C1 segment of cervical spinal cord (tissue), 14 donors: ENCODE data around the gene AATK.
A peak's percentile ranks its signal among the peaks of the same experiment; 100 is the strongest.

Experiments used
- DNase-seq, 14 donors: peaks; one replicate each; lab custom pipeline; 2025; lab: John Stamatoyannopoulos, UW

The AATK gene

GRCh38 chr17:81115749-81116464 lies 50.1 kb downstream of the AATK start:
- peak in 3 of 14 donors; percentile 23 to 59 (median 49) for DNase-seq

DNA sequence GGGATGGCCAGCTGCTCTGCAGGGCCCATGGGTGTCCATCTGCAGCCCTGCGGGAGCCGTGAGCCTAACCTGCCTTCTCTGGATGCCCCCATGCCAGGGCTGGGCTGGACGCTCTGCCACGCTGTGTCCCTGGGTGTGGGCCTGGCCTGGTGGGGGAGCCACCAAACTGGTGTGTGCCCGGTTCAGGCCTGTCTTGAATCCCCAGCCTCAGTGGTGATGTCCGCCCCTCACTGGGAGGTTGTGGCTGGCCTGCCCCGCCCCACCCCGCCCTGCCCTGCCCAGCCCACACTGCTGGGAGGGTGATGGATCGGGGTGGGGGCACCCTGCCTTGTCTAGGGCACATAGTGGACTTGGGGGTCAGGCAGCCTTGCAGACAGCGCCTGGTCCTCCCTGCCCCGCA lies 50.8 kb downstream of the AATK start:
- DNase-seq = peak in 3 of 14 donors; percentile 16 to 59 (median 42)

DNA sequence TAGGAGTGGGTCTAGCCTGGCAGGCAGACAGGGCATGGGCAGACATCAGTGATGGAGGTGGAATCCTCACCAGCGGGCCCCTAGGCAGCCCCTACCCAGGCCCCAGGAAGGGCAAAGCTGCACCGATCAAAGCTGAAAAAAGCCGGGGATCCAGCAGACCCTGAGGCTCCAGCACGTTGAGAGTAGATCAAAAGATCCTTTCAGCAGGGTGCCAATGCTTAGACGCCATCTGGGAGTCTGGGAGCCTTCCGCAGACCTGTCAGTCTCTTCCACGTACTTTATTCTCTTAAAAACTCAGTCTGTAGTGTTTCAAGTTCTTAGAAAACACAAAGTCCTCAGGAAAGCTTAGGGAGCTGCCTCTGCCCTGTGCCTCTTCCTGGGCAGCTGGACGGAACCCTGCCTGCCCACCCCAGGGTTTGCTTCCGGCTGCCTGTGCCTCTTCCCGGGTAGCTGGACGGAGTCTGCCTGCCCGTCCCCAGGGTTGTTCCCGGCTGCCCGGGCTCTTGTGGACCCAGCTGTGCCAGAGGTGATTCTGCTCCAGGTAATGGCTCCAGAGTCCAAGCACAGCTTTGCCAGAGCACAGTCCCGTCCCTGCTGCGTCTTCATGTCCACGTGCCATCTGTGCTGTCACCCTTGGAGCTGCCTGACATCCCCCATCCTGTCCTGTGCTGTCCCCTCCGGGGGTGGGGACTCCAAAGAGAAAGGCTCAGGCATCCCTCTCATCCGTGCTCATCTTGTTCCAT lies 51.5 kb downstream of the AATK start:
- peak in 1 of 14 donors; percentile 58 for DNase-seq

DNA sequence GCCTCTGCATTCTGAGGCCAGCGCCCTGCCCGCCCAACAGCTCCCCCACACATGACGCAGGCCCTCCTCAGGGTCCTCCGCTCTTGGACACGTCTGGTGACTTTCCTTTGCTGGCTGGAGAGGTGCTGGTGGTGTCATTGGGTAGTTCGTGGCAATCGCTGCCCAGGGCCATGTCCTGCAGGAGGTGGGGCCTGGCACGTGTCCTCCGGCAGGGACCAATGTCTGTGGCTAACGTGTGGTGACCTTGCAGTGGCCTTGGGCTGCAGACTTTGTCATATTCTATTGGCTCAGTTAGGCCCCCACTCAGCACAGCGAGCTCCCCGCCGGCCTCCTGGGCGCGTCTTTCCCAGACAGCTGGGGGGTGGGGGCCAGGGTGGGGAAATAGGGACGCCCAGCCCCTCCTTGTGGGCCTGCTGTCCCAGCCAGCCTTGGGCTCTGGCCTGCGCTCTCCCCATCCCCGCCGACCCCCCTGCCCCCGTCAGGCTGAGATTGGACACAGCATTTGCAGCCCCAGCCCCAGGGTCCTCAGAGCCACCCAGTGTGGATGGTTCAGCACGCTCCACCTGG lies 52.8 kb downstream of the AATK start:
- peak in 2 of 14 donors; percentile 22 to 36 for DNase-seq

- DNase-seq = no peak
Measured at GRCh38 chr17:81112450-81112849, 53.6 kb downstream of the AATK start.

DNA sequence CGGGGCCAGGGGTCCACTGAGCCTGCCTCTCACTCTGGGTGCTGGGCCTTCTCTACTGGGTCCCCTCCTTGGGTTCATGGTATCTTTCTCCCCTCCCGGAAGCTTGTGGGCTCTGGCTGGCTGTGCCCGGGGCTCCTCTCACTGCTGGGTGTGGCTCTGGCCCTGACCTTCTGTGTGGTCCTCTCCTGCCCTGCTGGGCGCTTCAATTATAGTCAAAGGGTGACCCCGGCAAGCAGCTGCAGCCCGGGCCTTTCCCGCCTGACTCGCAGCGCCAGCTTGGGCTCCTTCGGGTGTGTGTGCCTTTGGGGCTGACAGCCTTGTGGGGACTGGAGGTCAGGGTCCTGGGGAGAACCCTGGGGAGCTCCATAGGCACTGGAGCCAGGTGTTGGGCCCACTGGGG lies 55.0 kb downstream of the AATK start:
- peak in 1 of 14 donors; percentile 45 for DNase-seq

DNA sequence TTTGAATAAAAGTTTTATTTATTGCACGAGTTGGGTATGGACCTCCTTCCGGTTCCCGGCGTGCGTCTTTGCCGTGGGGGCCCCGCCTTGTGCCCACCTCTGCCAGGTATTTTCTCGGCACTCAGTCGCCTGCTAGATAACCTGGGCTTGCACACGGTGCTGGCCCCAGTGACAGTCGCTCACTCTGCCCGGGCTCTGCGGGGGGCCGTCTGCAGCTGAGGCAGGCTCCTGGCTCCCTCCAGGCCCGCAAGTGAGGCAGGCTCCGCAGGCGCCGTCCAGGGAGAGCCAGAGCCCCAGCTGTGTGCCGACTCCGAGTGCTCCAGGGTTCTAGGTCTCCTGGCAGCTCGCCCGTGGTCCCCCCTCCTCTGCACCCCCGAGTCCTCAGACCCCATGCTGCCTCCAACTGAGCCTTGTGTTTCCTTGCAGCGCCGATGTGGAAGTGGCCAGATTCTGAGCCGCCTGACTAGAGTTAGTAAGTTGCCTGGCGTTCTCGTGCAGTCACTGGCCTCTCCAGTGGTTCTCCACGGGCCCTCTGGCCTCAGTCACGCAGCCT lies 55.5 kb downstream of the AATK start:
- DNase-seq = peak in 2 of 14 donors; percentile 14 to 45

- DNase-seq = no peak
Measured at GRCh38 chr17:81109957-81110356, 56.1 kb downstream of the AATK start.

DNA sequence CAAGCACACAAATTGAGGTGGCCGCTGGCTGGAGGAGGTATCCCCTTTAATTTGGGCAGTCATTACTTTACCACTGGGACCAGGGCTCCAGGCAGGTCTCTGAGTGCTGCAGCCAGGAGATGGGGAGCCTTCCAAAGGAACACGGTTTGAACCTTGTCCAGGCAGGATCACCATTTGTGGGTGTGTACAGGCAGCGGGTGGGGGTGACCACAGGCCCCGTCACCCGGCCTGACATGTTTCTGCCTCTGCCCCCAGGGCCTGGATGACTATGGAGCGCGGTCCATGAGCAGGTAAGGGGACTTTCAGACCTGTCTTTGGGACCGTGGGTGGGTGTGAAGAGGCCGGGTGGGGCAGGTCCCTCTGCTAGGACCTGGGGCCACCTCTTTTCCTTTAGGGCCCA lies 57.8 kb downstream of the AATK start:
- no peak for DNase-seq

GRCh38 chr17:81106716-81107115 lies 59.3 kb downstream of the AATK start:
- no peak for DNase-seq

DNA sequence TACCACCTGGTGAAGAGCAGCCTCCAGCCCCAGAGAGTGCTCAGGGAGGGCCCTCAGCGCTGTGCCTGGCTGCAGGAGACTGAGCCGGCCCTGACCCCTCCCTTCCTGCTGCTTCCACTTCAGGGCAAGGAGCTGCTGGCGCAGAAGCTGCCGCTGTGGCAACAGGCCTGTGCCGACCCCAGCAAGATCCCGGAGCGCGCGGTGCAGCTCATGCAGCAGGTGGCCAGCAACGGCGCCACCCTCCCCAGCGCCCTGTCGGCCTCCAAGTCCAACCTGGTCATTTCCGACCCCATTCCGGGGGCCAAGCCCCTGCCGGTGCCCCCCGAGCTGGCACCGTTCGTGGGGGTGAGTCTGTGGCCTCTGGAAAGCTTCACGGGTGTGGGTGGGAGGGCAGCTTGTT lies 62.6 kb downstream of the AATK start:
- DNase-seq = no peak

DNA sequence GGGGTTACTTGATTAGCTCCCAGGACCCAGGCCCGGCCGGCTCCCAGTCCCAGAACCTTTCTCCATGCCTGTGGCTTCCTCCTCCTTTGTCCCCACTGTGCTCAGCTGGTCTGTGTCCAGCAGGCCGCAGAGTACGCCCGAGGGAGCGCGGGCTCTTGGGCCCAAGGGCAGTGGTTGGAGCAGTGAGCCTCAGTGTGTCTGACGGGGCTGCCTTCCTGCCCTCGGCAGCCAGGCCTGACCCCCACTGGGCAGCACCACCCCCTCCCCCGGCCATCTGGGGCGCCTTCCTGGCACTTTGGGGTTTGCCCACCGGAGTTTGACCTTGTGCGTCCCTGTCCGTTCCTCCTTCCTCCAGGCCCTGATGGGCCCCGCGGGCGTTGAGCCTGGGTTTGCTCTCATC lies 63.2 kb downstream of the AATK start:
- no peak for DNase-seq

- DNase-seq = no peak
Measured at GRCh38 chr17:81102352-81102751, 63.7 kb downstream of the AATK start.

- DNase-seq = peak in 12 of 14 donors; percentile 48 to 84 (median 60)
Measured at GRCh38 chr17:81101614-81102306, 64.3 kb downstream of the AATK start.

DNA sequence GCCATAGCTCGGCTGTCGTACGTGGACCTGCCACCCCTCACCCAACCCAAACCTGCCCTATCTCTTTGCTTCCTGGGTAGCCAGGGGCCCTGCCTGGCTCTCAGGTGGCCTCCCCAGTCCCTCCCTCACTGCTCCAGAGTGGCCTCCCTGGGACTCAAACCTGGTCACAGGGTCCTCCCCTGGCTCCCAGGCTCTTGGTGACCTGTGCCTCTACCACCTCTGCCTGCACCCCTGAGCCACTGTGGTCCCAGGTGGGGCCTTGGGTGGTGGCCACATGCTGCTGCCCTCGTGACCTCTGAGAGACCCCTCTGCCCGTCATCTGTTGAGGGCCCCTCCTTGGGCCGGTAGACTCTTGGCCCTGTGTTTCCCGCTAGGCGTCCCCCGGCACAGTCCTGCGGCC lies 65.4 kb downstream of the AATK start:
- DNase-seq = no peak

DNA sequence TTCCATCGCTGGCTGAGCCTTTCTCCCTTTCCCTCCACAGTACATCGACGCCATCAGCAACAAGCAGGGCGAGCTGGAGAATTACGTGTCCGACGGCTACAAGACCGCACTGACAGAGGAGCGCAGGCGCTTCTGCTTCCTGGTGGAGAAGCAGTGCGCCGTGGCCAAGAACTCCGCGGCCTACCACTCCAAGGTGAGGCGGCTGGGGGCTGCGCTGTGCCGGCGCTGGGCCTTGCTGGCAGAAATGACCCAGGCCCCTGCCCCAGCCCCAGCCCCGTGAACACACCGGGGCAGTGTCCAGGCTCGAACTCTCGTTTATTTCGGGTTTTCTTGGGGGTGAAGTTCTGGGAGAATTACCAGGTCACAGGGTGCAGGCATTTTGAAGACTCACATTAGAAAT lies 66.1 kb downstream of the AATK start:
- DNase-seq = no peak

DNA sequence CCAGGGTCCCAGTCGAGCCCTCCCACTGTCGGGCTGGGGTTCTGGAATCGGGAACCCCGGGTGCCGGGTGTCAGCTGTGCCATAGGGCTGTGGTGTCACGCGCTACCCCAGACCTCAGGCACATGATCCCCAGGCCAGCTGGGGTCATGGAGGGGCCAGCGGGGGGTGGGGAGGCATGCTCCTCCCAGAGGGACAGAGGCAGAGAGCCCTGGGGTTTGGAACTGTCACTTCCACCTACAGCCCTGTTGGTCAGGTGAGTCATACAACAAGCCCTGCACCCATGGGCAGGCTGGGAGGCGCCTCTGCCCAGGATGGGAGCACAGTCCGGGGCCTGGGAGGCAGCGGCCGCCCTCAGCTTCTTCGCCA lies 68.1 kb downstream of the AATK start:
- DNase-seq = no peak

GRCh38 chr17:81097134-81097942 lies 68.7 kb downstream of the AATK start:
- DNase-seq = peak in 12 of 14 donors; percentile 20 to 81 (median 46)

- DNase-seq = no peak
Measured at GRCh38 chr17:81096741-81097133, 69.3 kb downstream of the AATK start.

GRCh38 chr17:81095383-81095762 lies 70.6 kb downstream of the AATK start:
- no peak for DNase-seq
